Ascending aorta (tissue), 2 donors: ENCODE results near the gene FOXJ3. TPM values are rescaled to one million over a fixed set of nuclear protein-coding genes. Genes with fewer than 3 reads are reported as not detected.

Experiments
- DNase-seq, 2 donors: peaks; one replicate each; pipeline ENCODE4 v3.0.0-alpha.2; 2019; ENCODE audit warnings: low spot score in 2 of 2
- H3K27ac ChIP-seq, 2 donors: fragments of 200-600 bp; sonication (generic); one replicate each; pipeline ENCODE4 v1.5.1; 2016 to 2017; ENCODE audit warnings: mild to moderate bottlenecking in 1 of 2
- H3K27me3 ChIP-seq: fragments of 200-600 bp; sonication (generic); one replicate; pipeline ENCODE4 v1.5.1; 2017
- H3K36me3 ChIP-seq, 2 donors: fragments of 200-600 bp; sonication (generic); one replicate each; pipeline ENCODE4 v1.5.1; 2016
- H3K4me1 ChIP-seq, 2 donors: fragments of 200-600 bp; sonication (generic); one replicate each; pipeline ENCODE4 v1.5.1; 2016 to 2017; ENCODE audit warnings: mild to moderate bottlenecking in 1 of 2
- H3K4me3 ChIP-seq, 2 donors: fragments of 200-600 bp; sonication (generic); one replicate each; pipeline ENCODE4 v1.5.1; 2016 to 2017; ENCODE audit warnings: mild to moderate bottlenecking in 1 of 2
- H3K9me3 ChIP-seq, 2 donors: fragments of 200-600 bp; sonication (generic); one replicate each; pipeline ENCODE4 v1.5.1; 2016
- CTCF ChIP-seq, 3 experiments: fragments of 200-600 bp in 2 of 3; fragments of 450-650 bp in 1 of 3; sonication (generic) in 2 of 3; IDR thresholded peaks; one replicate each; pipeline ENCODE4 v1.5.1; 2016 to 2019; ENCODE audit warnings: antibody characterized with exemption in 3 of 3, mild to moderate bottlenecking in 1 of 3, moderate library complexity in 1 of 3
- intact Hi-C: fragments of 100-400 bp; cut with DNase I; formaldehyde crosslinking; loops from one replicate; pipeline ENCODE4 v1.15.1; 2023
- total RNA-seq: library from RNA; depleted of rRNA; stranded (reverse); fragments of >200 nt; gene quantifications from one replicate; pipeline ENCODE4 v1.1.0, GENCODE V29; 2016

The FOXJ3 gene
- total RNA-seq, 1 donor from 2014 or later = 62.8 TPM

- H3K4me3 ChIP-seq = no peak overlapping the region
- TF ChIP-seq CTCF (IDR thresholded peaks at IDR 0.05) = no peak
- no peak overlapping the region for H3K27ac ChIP-seq
- H3K4me1 ChIP-seq = peaks cover 4 to 12% of the 10 kb centered on the region in 2 donors
- no peaks in the 10 kb centered on the region for H3K9me3 ChIP-seq
- H3K27me3 ChIP-seq = no peaks in the 10 kb centered on the region
- intact Hi-C loops = no loop called here
- H3K36me3 ChIP-seq = no peaks in the 10 kb centered on the region
- no peak for DNase-seq
Measured at GRCh38 chr1:42315500-42315899, 19.5 kb downstream of the FOXJ3 start.

DNA sequence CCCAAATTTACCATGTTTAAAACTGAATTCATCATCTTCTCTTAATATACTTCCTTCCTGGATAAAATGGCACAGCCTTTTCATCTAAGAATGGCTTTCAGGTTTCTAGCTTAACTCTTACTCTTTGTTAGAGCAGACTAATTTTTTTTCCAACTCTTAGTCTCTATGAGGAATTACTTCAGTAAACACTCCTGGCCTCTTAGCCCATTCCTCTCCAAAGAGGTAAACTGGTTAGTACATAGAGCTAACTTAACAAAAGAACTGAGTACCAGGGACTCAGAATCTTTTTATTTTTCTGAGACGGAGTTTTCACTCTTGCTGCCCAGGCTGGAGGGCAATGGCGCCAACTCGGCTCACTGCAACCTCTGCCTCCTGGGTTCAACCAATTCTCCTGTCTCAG lies 21.1 kb downstream of the FOXJ3 start:
- no peak for DNase-seq
- H3K27ac ChIP-seq = no peak overlapping the region
- H3K9me3 ChIP-seq = no peaks in the 10 kb centered on the region
- no peak for TF ChIP-seq CTCF (IDR thresholded peaks at IDR 0.05)
- intact Hi-C loops = no loop called here
- peaks cover 0 to 5% of the 10 kb centered on the region in 2 donors for H3K36me3 ChIP-seq
- H3K4me1 ChIP-seq = peaks cover 0 to 4% of the 10 kb centered on the region in 2 donors
- no peak overlapping the region for H3K4me3 ChIP-seq
- no peaks in the 10 kb centered on the region for H3K27me3 ChIP-seq

GRCh38 chr1:42312576-42313212 lies 22.3 kb downstream of the FOXJ3 start:
- Histone ChIP-seq H3K36me3 (peaks cover 0 to 5% of the 10 kb centered on the region in 2 donors), H3K4me1 (peaks cover 0 to 4% of the 10 kb centered on the region in 2 donors), H3K4me3 (no peak overlapping the region), H3K27me3 (no peaks in the 10 kb centered on the region), H3K27ac (no peak overlapping the region), H3K9me3 (no peaks in the 10 kb centered on the region)
- DNase-seq = no peak
- intact Hi-C loops = no loop called here
- no peak for TF ChIP-seq CTCF (IDR thresholded peaks at IDR 0.05)

DNA sequence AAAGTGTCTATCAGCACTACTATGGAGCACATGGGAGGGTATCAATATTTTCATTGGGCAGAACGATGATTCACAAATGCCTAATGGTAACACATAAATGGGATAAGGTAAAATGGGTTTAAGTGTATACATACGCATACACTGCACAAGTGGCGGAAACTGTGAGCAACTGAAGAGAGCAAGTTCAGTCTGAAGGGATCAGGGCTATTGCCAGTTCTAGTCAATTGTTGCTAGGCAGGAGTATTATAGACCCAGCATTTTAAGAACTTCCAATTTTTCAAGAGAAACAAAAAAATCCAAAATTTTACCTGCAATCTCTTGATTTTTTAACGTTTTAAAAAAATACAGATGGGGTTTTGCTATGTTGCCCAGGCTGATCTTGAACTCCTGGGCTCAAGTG lies 23.1 kb downstream of the FOXJ3 start:
- intact Hi-C loops = no loop called here
- peaks cover 0 to 4% of the 10 kb centered on the region in 2 donors for H3K4me1 ChIP-seq
- H3K27ac ChIP-seq = no peak overlapping the region
- TF ChIP-seq CTCF (IDR thresholded peaks at IDR 0.05) = no peak
- no peaks in the 10 kb centered on the region for H3K9me3 ChIP-seq
- H3K27me3 ChIP-seq = no peaks in the 10 kb centered on the region
- DNase-seq = no peak
- H3K36me3 ChIP-seq = peaks cover 0 to 5% of the 10 kb centered on the region in 2 donors
- no peak overlapping the region for H3K4me3 ChIP-seq

GRCh38 chr1:42311138-42311537 lies 23.9 kb downstream of the FOXJ3 start:
- Histone ChIP-seq H3K4me1 (peaks cover 0 to 4% of the 10 kb centered on the region in 2 donors), H3K4me3 (no peak overlapping the region), H3K9me3 (no peaks in the 10 kb centered on the region), H3K36me3 (peaks cover 0 to 5% of the 10 kb centered on the region in 2 donors), H3K27me3 (no peaks in the 10 kb centered on the region), H3K27ac (no peak overlapping the region)
- intact Hi-C loops = no loop called here
- no peak for TF ChIP-seq CTCF (IDR thresholded peaks at IDR 0.05)
- no peak for DNase-seq

GRCh38 chr1:42306977-42307376 lies 28.1 kb downstream of the FOXJ3 start:
- no peak for DNase-seq
- TF ChIP-seq CTCF (IDR thresholded peaks at IDR 0.05) = no peak
- Histone ChIP-seq H3K4me3 (no peak overlapping the region), H3K27ac (no peak overlapping the region), H3K36me3 (peaks cover 0 to 12% of the 10 kb centered on the region in 2 donors), H3K4me1 (no peaks in the 10 kb centered on the region), H3K27me3 (no peaks in the 10 kb centered on the region), H3K9me3 (no peaks in the 10 kb centered on the region)
- intact Hi-C loops = no loop called here
